Measurements from ENCODE around the gene FBXO11.

Gene FBXO11

DNA sequence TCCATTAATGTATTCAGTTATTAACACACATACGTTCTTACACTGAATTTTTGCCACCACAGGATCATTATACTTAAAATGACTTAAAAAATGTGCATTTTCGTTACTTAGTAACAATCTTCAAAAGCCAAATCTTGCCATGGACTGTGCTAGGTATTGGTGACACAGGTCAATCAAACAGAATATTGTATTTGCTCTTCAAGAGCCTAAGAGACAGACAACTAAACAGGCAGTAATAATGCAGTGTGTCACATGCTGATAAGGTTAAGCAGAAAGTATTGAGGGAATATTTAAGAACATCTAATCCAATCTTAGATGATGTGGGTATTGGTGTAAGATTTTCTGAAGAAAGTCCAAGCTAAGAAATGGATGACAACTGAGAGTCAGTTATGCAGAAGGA lies 56.9 kb downstream of the FBXO11 start:
- no peak for DNase-seq

DNA sequence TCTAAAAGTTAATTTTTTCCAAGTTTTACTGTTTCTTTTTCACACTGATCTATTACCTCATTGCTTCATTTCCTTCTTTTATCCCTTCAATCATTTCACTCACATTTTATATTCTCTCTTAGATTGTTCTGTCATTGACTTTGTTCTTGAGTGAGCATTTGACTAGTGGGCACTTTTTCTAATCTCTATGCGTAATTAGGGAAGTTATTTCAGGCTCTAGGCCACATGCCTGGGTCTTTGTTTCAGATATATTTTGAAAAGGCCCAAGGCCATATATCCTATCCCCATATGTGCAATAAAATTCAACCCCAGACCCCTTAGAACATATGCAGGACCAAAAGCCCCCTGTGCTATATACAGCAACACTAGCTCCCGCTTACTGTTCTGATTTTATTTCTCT lies 62.1 kb downstream of the FBXO11 start:
- no peak for DNase-seq

DNA sequence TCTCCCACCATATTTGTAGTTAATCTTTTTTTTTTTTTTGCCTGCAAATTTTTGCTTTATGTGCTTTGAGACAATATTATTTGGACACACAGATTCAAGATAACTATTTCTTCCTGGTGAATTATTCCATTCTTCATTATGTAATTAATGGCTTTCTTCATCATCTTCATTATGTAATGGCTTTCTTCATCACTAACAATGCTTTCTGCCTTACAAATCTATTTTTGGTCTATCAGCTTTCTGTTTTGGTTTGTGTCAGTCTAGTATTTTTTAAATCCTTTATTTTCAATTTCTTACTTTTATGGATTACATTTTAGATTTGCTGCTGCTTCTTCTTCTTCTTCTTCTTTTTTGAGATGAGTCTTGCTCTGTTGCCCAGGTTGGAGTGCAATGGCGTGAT lies 62.9 kb downstream of the FBXO11 start:
- DNase-seq: no peak

DNA sequence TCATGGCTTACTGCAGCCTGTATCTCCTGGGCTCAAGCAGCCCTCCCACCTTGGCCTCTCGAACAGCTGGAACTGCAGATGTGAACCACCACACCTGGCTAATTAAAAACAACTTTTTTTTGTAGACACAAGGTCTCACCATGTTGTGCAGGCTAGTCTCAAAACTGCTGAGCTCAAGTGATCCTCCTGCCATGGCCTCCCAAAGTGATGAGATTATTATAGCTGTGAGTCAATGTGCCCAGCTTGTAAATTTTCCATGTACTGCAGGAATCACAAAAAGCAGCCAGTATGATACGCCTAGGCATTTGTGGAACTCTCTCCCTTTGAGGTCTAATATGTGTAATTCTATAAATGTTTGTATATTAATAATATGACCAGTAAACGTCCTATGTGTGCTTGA lies 63.5 kb downstream of the FBXO11 start:
- no peak for DNase-seq

DNA sequence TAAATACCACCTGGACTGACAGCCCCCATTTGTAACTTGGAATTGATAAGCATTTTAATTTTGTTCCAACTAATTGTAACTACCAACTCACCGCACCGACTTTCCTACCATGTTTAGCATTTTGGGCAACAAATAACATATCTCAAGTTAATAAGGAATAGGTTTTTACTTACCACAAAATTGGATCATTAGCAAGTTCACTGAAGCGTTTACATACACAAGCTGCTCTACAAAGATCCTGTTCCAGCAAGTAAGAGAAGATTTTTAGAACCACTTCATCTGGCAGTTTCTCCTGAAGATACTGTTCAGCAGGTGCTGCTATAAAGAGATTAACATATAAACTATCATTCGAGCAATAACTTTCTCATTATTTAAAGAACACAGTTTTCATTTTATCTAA lies 67.6 kb downstream of the FBXO11 start:
- DNase-seq: no peak

DNA sequence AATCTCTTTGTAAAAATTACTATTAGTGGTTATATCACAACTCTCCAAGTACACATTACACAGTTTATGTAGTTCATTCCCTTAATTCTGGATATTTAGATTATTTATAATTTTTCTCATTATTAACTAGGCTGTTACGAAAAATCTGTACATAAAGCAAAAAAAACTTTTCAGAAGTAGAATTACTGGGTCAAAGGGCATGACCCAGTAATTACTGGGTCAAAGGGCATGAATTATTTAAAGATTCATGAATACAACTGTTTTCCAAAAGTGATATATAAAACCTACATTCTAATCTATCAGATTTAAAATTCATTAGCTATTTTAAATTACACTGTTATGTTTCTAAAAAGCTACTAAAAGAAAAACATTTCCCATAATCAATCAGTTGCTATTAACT lies 68.0 kb downstream of the FBXO11 start:
- DNase-seq: no peak

DNA sequence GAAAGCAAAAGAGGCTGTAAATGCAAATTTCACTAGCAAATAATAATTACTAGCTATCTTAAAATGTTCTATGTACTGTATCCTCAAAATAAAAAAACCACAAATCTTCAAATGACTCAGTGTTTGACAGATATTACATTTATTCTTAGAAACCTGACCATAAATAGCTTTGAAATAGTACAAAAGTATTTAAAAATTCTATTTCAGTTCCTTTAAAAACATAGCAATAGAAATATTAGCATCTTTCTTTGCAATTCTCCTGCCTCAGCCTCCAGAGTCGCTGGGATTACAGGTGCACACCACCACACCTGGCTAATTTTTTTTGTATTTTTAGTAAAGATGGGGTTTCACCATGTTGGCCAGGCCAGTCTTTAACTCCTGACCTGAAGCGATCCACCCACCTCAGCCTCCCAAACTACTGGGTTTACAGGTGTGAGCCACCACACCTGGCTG lies 72.8 kb downstream of the FBXO11 start:
- DNase-seq: no peak

DNA sequence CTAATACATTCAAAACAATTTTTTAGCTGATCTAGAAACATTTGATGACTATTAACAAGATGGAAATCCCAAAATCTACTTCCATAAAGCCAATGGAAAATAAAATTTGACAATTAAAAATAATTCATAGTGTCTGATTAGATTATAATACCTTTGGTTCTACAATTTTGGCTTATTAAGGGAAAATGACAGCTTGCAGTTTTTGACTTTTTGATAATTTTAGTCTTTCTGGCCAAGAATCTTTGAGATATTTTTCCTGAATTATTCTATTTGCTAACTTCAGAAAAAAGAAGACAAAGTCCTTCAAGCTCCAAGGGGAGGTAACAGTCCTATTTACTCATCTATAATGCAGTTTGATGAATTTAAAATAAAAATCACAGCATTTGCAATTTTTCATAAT lies 83.8 kb downstream of the FBXO11 start:
- no peak for DNase-seq

DNA sequence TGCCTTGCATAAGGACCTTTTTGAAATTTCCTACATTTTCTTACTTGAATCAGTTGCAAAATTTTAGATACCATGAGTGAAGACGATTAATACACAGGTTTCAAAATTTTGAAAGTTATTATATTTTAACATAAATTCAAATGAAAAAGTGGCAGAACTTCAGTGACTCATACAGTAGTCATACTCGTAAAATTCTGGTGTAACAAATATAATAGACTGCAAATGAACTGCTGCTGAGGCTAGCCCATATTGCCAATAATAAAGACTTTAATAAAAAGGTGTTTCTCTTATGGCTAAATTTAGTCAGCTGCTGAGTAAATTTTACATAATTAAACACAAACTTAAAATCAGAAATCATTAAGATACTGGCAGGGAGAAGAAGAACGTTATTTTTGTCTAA lies 86.5 kb downstream of the FBXO11 start:
- no peak for DNase-seq

DNA sequence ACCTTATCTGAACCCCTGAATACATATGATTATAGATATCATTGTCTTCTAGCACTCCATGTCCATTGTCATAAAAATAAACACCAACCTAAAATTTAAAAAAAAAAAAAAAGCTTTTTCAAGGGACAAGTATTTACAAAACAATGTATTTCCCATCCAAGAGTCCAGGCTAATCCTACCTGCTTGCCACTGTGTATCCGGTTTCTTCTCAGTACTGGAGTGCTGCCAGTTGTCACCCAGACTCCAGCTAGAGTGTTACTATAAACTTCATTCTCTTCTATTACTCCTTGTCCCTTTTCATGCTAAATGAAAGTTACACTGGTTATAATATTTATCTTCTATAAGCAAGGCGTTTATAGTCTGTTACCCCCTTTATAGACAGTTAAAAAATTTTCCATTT lies 87.5 kb downstream of the FBXO11 start:
- no peak for DNase-seq

DNA sequence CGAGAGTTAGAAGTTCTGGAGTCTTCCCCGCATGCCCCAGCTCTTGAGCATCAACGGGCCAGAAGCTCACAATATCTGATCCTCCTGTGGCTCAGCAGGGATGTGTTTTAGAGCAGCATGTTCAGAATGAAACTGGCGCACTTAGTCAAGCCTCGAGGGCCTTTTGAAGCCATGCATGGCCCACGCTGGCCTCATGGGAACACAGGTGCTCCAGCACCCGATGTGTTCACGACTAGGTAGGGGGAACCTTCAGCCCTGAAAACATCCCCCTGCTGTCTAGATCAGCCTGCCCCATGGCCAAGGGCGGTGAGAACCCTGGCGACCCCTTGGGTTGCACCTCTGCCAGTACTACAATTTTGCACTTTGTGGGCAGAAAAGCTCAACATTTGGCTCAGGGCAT lies 90.5 kb downstream of the FBXO11 start:
- DNase-seq: no peak

DNA sequence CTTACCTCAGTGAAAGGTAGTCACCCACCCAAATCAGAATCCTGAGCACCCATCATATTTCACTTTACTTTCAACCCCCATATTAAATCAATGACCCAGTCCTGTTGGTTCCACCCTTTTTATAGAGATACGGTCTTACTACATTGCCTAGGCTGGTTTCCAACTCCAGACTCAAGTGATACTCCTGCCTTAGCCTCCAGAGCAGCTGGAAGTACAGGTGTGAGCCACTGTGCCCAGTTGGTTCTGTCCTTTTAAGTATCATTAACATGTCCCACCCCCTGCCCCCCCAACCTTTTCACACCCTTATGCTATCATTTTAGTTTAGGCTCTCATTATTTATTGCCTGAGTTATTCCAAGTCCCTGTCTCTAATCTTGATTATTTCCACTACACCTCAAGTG lies 94.6 kb downstream of the FBXO11 start:
- DNase-seq: no peak

DNA sequence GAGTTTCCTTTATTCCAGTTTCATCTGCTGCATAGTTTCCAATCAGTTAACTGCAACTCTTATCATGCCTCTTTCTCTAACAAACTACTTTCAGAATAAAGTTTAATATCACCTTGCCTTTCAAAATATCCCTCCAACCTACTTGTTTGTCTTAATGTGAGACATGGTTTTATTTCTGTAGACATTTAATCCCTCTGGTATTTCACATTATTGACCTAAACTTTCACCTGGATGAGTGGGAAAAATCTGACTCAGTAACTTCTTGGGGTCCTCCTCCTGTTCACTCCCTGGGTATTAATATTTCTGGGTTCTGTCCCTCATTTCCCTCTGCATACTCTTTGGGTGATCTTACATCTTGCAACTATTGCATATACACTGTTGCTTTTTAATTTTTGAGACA lies 95.4 kb downstream of the FBXO11 start:
- no peak for DNase-seq

DNA sequence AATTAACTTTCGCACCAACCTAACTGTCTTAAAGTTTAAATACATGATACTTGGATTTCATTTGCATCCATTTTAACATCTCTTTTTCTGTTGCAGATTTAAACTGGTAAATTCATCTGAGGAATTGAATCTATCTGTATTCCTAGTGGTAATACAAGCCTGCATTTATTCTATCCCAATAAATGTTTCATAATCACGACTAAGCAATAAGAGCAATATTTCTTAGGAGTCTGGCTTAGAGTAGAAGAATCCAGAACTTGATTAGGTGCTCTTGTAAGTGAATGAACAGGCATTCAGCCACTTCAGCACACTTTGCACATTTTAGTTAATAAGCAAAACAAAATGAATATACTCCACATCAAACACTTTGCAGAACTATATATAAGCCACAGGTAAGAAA lies 96.4 kb downstream of the FBXO11 start:
- no peak for DNase-seq

DNA sequence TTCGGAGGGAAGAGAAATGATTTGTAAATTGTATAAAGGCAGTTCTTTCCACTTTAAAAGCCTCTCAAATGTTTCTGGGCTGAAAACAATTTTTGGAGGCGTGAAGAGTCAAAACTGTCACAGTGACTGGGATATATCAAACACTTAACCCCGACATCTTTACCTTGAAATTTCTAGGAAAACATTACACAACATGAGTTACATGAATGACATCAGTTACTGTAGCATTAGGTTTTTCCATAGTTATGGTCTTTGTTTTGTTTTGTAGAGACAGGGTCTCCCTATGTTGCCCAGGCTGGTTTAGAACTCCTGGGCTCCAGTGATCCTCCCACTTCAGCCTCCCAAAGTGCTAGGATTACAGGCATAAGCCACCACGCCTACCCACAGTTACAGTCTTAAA lies 97.7 kb downstream of the FBXO11 start:
- DNase-seq: no peak

DNA sequence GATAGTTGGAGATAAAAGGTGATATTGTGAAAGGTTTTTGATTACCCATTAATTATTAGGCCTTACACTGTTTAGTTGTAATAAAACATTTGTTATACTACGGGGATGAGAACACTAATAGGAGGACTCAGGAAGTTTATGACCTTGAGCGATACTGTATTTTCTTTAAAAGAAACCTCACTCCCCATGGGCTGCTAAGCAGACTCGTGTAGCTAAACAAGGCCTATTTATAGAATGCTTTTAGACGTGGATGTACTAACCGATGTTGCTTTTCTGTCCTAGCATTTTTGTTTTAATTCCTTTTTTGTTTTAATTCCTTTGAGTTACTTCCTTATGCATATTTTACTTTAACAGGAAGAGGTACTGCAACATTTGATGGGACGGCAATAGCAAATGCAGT lies 100.4 kb downstream of the FBXO11 start:
- no peak for DNase-seq

DNA sequence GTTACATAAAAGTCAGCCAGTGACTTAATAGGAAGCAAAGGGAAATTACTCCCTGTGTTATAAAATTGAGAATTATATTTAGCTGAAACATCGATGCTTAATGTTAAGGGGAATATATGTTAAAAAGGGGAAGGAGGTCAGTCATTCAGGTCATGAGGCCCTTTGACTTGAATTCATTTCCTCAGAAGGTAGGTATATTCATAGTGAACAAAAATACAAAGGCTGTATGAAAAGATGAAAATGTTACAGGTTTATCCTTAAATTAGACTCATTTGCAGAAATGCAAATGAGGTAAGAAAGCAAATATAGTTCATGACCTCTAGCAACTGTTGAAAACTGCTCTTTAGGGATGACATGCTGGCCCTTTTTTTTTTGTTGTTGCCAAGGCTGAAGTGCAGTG lies 102.5 kb downstream of the FBXO11 start:
- DNase-seq: no peak

DNA sequence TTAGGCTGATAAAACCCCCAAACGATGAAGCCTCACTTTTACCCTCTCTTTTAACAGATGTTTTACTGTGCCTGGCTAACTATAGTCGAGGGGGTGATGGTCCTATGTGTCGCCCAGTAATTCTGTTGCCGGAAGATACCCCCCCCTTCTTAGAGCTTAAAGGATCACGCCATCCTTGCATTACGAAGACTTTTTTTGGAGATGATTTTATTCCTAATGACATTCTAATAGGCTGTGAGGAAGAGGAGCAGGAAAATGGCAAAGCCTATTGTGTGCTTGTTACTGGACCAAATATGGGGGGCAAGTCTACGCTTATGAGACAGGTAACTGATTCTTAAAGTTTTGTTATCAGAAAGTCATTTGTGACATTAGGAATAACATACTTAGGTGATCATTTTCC lies 102.9 kb downstream of the FBXO11 start:
- no peak for DNase-seq

DNA sequence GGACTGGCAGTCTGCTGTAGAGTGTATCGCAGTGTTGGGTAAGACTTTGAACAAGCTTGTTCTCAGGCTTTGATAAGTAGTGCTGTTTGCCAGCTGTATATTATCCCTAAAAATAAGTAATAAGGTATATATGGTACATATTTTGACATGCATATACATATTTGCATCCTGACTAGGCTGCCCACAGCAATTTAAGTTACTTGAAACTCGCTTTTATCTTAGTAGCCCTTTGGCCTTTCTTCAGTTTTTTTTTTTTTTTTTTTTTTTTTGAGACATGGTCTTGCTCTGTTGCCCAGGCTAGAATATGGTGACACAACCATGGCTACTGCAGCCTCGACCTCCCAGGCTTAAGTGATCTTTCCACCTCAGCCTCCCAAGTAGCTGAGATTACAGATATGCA lies 105.2 kb downstream of the FBXO11 start:
- no peak for DNase-seq

DNA sequence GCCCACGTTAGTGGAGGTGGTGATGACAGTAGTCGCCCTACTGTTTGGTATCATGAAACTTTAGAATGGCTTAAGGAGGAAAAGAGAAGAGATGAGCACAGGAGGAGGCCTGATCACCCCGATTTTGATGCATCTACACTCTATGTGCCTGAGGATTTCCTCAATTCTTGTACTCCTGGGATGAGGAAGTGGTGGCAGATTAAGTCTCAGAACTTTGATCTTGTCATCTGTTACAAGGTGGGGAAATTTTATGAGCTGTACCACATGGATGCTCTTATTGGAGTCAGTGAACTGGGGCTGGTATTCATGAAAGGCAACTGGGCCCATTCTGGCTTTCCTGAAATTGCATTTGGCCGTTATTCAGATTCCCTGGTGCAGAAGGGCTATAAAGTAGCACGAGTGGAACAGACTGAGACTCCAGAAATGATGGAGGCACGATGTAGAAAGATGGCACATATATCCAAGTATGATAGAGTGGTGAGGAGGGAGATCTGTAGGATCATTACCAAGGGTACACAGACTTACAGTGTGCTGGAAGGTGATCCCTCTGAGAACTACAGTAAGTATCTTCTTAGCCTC lies 107.2 kb downstream of the FBXO11 start:
- no peak for DNase-seq

DNA sequence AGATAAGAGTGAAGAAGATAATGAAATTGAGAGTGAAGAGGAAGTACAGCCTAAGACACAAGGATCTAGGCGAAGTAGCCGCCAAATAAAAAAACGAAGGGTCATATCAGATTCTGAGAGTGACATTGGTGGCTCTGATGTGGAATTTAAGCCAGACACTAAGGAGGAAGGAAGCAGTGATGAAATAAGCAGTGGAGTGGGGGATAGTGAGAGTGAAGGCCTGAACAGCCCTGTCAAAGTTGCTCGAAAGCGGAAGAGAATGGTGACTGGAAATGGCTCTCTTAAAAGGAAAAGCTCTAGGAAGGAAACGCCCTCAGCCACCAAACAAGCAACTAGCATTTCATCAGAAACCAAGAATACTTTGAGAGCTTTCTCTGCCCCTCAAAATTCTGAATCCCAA lies 107.7 kb downstream of the FBXO11 start:
- DNase-seq: no peak

DNA sequence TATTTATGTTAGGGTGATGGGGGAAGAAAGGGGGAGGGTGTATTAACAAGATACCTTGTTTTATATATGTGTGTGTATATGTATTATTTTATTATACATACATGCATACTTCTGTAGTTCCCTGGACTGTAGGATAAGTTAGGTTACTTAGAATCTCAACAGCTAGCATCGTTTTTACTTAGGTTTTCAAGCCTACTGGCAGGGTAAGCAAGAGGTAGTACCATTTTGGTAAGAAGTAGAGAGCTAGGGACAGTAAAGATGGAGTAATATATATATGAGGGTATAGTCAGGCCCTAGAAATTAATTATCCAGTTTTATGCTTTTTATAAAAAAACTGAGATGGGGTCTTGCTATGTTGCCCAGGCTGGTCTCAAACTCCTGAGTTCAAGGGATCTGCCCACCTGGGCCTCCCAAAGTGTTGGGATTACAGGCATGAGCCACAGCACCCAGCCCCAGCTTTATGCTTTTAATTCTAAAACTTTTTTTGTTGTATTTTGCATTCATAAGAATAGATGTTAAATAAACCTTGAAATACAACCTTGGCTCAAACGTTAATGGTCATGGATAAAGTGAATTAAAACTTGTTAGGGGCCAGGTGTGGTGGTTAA lies 110.1 kb downstream of the FBXO11 start:
- no peak for DNase-seq

DNA sequence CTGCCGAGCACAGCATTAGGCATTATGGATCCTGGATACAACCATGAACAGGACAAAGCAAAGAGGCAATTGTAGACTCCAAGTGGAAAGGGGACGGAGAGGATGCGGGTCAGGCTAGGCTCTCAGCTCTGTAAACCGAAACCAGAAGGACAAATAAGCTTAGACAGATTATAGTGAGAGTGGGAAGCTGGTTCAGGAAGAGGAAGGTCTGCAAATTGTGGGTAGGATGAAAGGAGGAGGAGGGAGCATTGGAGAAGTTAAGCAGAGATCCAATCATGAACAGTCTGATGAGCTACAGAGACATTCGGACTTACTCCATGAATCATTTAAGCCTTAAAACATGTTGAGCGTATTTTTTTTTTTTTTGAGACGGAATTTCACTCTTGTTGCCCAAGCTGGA lies 120.3 kb downstream of the FBXO11 start:
- no peak for DNase-seq

DNA sequence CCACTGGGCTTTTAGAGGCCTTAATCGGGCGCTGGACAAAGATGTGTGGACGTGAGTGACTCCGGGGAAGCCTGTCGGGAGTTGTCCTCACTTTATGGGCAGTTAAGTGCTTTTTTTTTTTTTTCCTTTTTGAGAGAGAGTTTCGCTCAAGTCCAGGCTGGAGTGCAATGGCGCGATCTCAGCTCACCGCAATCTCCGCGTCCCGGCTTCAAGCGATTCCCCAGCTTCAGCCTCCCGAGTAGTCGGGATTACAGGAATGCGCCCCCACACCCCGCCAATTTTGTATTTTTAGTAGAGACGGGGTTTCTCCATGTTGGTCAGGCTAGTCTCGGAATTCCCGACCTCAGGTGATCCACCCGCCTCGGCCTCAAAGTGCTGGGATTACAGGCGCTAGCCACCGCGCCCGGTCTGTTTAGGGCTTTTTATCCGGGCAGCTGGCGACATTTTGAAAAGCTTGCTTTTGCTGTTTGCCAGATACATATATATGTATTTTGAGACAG lies 121.9 kb downstream of the FBXO11 start:
- DNase-seq: peak in 1 of 6 experiments; percentile 20

Measured in stimulated activated naive CD4-positive, alpha-beta T cell (primary cell).